Measurements from ENCODE around the gene LETM1.

DNA sequence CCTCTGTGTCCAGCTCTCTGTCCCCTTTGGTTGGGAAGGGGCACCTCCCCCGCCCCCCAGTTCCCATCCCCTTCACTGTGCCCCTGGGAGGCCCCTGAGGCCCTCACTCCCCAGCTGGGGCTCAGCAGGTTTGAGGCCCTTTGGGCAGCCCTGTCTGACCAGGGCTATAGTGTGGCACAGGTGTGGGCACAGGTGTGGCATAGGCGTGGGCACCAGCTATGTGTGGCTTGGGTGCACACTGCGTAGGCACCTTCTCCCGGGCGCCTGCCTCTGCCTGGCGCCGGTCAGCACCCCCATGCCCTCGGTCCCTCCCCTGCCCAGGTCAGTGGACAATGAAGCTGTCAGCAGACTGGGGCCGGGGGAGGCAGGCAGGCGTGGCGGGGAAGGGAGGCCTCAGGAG is 70.4 kb downstream of the LETM1 start:
- TF ChIP-seq, protein P1, sequence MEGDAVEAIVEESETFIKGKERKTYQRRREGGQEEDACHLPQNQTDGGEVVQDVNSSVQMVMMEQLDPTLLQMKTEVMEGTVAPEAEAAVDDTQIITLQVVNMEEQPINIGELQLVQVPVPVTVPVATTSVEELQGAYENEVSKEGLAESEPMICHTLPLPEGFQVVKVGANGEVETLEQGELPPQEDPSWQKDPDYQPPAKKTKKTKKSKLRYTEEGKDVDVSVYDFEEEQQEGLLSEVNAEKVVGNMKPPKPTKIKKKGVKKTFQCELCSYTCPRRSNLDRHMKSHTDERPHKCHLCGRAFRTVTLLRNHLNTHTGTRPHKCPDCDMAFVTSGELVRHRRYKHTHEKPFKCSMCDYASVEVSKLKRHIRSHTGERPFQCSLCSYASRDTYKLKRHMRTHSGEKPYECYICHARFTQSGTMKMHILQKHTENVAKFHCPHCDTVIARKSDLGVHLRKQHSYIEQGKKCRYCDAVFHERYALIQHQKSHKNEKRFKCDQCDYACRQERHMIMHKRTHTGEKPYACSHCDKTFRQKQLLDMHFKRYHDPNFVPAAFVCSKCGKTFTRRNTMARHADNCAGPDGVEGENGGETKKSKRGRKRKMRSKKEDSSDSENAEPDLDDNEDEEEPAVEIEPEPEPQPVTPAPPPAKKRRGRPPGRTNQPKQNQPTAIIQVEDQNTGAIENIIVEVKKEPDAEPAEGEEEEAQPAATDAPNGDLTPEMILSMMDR (conservative IDR thresholded peaks at IDR 0.05 in 1 of 2, IDR thresholded peaks at IDR 0.05 in 1 of 2; ENCODE audit: extremely low read depth in 1 of 2, insufficient read depth in 1 of 2, low read depth in 1 of 2, low read length in 2 of 2), result no peak
- no peak for TF ChIP-seq EZH2 (IDR thresholded peaks at IDR 0.05; ENCODE audit: borderline replicate concordance, low read length)

Data from mammary epithelial cell (primary cell).